T-helper 1 cell treated with Interleukin-12 subunit alpha and Interleukin-12 subunit beta and Interleukin-4 antibody, amounts not matched to agents 30 ng/mL and 1 ng/mL, for 36 hours (primary cell): ENCODE data around the gene SERTAD1. TPM values are rescaled to one million over a fixed set of nuclear protein-coding genes. Genes with fewer than 3 reads are reported as not detected.
"Not testable (repeated sequence)": the region's sequence is repeated elsewhere in the genome, so short reads cannot be mapped to it uniquely, and the experiment has no call there.

Source experiments
- intact Hi-C: fragments of 100-400 bp; cut with micrococcal nuclease; formaldehyde crosslinking; loops from one replicate; pipeline ENCODE4 v1.15.1; 2024
- total RNA-seq: library from RNA; stranded (reverse); gene quantifications from 2 replicates; pipeline ENCODE4 v1.2.3, GENCODE V29; 2022

The SERTAD1 gene
- total RNA-seq = 13.9 and 14.3 TPM in 2 replicates

- intact Hi-C loops = loop anchor here (1.0 to 10.0 kb wide), 12 partner anchors 8 to 1439 kb away; partner anchors contain the start of genes AKT2, BLVRB, C19orf47 and FBL
Measured at GRCh38 chr19:40425450-40426287, at the start of gene SERTAD1. SERTAD1 (minus strand) TSS chr19:40425992; CDS start chr19:40423546, 2,446 bp downstream.

DNA sequence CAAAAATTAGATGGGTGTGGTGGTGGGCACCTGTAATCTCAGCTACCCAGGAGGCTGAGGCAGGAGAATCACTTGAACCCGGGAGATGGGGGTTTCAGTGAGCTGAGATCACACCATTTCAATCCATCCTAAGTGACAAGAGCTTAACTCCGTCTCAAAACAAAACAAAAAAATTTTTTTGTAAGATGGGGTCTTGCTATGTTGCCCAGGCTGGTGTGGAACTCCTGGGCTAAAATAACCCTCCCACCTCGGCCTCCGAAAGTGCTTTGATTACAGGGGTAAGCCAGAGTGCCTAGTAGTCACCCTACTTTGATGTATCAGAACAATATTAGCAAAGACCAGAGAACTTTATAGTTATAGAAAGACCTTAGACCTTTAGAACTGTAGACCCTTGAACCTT lies 48.9 kb upstream of the SERTAD1 start:
- intact Hi-C loops = no loop called here

GRCh38 chr19:40472516-40472915 lies 46.7 kb upstream of the SERTAD1 start:
- intact Hi-C loops = no loop called here

GRCh38 chr19:40471111-40471510 lies 45.3 kb upstream of the SERTAD1 start:
- intact Hi-C loops = no loop called here

GRCh38 chr19:40469011-40469410 lies 43.2 kb upstream of the SERTAD1 start:
- intact Hi-C loops = loop anchor here (5.0 kb wide), 1 partner anchor 893 kb away; the partner anchor contains the start of gene B9D2

DNA sequence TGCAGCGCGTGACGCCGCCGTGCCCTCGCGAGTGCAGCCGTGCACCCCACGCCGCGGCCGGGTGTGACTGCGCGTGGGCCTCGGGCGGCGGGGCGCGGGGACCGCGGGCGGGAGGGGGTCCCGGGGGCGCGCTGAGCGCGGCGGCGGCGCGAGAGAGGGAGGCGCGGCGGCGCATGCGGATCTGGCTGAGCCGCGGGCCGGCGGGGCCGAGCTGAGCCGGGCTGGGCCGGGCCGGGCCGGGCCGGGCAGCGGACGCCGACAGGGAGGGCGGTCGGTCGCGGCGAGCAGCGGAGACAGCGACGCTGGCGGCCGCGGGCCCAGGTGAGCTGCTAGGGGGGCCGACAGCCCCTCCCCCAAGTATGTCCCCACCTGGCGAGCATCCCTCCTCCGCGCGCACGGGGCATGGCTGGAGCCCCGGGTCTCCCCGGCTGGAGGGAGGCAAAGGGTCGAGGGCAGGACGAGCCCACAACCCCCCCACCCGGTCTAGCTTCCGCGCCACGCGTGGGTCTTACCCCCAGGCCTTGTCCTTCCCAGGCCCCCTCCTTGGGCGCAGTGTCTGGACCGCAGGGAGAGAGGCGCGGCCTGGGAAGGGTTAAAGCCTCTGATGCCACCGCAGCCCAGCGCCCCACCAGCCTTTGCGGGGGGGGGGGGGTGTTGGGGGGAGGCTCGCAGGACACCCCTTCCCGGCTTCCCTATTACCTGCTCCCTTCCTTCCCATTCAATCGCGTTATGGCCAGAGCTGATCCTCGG lies 41.4 kb upstream of the SERTAD1 start, which contains the start of gene SPTBN4:
Gene SPTBN4 (plus strand): TSS at position 17 of the 750 bp plus-strand sequence. CDS start 5,621 bp downstream, outside the sequence.
- intact Hi-C loops = loop anchor here (1.0 to 5.0 kb wide), 2 partner anchors 276 to 895 kb away; partner anchors contain the start of genes B9D2 and MAP3K10

- intact Hi-C loops = loop anchor here (1.0 to 5.0 kb wide), 2 partner anchors 275 to 896 kb away; partner anchors contain the start of genes B9D2 and MAP3K10
Measured at GRCh38 chr19:40466219-40466984, 40.6 kb upstream of the SERTAD1 start.

DNA sequence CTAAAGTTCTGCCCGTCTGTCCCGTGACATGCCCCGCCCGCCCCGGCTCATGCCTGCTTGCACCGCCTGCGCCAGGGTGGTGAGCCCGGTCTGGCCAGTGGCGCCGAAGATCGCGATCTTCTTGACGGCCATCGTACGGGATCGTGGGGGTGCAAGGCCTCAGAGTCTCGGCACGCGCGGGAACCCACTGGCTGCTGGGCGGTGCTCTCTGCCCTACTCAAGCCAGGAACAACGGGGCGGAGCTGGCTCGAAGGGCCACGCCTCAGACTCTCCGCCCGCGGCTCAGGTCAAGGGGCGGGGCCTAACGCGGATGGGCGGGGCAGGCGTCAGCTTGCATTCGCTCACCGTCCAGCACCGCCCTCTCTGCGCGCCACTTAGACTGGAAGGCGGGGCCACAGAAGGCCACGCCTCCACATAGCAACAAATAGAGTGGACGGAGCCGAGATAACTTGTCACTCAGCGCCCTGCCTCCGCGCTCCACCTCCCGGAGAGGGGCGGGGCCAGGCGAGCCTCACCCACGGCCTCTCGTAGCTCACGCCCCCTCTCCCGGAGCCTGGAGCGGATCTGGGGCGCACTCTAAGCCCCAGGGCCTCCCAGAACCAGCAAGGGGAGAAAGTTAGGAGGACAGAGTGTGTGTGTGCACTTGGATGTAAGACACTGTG lies 39.9 kb upstream of the SERTAD1 start, which contains the start of gene BLVRB:
Gene BLVRB (minus strand): TSS at position 189 of the 662 bp plus-strand sequence. CDS start 57 bp downstream, at position 132.
- intact Hi-C loops = loop anchor here (1.0 to 5.0 kb wide), 16 partner anchors 22 to 897 kb away; partner anchors contain the start of genes AKT2, B9D2, C19orf47 and MAP3K10

DNA sequence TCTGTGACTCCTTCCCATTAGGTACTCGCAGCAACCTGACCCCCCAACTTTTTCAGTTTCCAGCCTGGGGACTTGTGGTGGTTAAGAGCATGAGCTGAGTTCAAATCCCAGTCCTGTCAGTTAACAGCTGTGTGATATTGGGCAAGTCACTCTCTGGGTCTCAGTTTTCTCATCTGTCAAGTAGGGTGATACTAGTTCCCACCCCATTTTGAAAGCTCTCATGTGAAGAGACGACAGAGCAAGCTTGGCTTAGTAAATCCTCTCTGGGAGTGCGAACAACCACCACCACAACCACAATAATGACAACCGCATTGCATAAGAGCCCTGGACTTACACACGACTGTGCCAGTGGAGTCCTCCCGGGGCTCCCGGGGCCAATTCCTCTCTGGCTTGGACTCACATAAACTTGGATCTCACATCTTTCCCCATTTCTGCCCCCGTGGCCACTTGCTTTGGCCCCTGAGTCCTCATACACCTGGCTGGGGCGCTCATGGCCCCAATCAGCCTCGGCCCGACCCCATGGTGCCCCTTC lies 39.3 kb upstream of the SERTAD1 start:
- intact Hi-C loops = loop anchor here (1.0 to 5.0 kb wide), 15 partner anchors 22 to 897 kb away; partner anchors contain the start of genes AKT2, B9D2, C19orf47 and PLD3

- intact Hi-C loops = loop anchor here (1.0 to 5.0 kb wide), 16 partner anchors 21 to 898 kb away; partner anchors contain the start of genes AKT2, B9D2, C19orf47 and PLD3
Measured at GRCh38 chr19:40464059-40465024, 38.5 kb upstream of the SERTAD1 start.

- intact Hi-C loops = loop anchor here (1.0 kb wide), 1 partner anchor 158 kb away; no protein-coding TSS in a partner anchor
Measured at GRCh38 chr19:40463587-40464037, 37.8 kb upstream of the SERTAD1 start.

DNA sequence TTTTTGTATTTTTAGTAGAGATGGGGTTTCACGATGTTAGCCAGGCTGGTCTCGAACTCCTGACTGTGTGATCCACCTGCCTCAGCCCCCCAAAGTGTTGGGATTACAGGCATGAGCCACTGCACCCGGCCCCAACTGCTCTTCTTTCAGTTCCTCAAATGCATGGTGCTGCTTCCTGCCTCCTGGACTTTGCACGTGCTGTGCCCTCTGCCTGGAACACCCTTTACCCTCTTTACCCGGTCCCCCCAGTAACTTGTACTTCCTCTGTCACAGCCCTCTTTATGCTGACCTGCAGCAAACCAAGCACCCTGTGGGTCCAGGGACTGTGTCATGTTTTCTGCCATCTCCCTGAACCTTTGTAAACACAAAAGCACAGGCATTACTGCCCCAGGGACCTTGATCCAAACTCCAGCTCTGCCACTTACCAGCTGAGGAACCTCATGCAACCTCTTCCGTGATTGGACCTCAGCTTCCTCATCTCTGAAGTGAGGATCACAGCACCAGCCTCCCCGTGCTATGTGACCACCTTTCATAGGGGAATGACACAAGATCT lies 36.0 kb upstream of the SERTAD1 start:
- intact Hi-C loops = no loop called here

- intact Hi-C loops = no loop called here
Measured at GRCh38 chr19:40460185-40460584, 34.4 kb upstream of the SERTAD1 start.

DNA sequence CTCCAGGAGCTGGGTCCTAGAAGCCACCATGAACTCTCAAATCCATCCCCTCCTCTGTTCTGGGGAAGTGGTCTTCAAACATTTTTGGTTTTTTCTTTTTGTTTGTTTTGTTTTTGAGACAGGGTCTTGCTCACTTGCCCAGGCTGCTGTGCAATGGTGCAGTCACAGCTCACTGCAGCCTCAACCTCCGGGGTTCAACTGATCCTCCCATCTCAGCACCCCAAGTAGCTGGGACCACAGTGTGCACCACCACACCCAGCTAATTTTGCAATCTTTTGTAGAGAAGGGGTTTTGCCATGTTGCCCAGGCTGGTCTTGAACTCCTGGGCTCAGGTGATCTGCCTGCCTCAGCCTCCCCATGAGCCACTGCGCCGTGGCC lies 32.8 kb upstream of the SERTAD1 start:
- intact Hi-C loops = no loop called here

DNA sequence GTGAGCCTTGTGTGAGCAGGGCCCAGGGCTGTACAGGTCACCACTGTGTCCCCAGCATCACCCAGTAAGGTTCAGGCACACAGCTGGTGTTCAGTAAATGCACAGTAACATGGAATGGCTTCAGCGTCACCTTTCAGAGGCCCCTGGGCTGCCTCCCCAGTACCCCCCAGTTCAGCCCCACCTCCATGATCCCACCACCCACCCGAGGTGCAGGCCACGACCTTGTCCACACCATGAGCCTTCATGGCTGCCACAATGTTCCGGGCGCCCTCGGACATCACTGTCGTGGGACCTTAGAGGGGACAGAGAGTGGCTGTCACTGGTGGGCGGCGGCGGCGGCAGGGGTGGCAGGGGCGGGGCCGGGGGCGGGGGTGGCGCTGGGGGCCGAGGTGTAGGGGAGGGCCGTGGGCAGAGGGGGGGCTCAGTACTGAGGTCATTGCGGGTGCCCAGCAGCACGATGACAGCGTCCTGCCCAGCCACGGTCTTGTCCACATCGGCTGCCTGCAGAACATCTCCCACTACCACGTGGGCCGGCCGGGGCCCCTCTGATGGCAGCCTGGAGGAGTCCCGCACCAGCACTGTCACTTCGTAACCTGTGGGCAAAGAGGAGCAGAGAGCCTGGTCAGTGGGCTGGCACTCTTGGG lies 32.3 kb upstream of the SERTAD1 start:
- intact Hi-C loops = no loop called here

DNA sequence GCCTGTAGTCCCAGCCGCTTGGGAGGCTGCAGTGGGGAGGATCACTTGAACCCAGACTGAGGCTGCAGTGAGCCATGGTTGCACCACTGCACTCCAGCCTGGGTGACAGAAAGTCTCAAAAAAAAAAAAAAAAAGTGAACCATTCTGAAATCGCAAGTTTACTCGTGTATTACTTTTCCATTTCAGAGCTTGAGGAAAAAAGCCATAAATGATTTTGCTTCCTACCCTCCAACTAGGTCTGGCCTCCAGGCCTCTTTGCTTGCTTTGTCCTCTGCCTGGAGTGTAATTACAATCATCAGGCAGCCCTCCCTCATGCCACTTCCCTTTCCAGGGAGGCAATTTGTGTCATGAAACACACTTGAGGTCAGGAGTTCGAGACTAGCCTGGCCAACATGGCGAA lies 31.3 kb upstream of the SERTAD1 start:
- intact Hi-C loops = no loop called here

GRCh38 chr19:40453943-40454342 lies 28.2 kb upstream of the SERTAD1 start:
- intact Hi-C loops = not testable (repeated sequence)
